ENCODE data around the gene GSDMA.

DNA sequence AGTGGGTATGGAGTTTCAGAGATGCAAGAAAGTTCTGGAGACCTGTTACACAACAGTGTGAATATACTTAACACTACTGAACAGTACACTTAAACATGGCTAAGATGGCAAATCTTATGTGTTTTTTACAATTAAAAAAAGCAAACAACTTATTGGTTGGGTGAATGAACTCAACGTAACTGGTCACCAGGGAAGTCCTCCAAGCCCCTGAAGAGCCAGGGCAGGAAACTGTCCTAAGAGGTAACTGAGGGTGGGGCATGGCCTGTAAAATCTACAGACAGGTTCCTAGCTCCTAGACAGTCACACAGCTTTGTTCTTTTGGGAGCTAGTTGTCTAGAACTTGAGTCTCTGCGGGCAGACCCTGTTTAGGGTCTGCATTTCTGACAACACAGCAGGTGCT is 62.8 kb downstream of the GSDMA start:
- TF ChIP-seq, protein P1, sequence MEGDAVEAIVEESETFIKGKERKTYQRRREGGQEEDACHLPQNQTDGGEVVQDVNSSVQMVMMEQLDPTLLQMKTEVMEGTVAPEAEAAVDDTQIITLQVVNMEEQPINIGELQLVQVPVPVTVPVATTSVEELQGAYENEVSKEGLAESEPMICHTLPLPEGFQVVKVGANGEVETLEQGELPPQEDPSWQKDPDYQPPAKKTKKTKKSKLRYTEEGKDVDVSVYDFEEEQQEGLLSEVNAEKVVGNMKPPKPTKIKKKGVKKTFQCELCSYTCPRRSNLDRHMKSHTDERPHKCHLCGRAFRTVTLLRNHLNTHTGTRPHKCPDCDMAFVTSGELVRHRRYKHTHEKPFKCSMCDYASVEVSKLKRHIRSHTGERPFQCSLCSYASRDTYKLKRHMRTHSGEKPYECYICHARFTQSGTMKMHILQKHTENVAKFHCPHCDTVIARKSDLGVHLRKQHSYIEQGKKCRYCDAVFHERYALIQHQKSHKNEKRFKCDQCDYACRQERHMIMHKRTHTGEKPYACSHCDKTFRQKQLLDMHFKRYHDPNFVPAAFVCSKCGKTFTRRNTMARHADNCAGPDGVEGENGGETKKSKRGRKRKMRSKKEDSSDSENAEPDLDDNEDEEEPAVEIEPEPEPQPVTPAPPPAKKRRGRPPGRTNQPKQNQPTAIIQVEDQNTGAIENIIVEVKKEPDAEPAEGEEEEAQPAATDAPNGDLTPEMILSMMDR (IDR thresholded peaks at IDR 0.05) = no peak
- no peak for TF ChIP-seq POLR2A (IDR thresholded peaks at IDR 0.05)
